ENCODE measurements around the gene NCOA6. TPM values are rescaled to one million over a fixed set of nuclear protein-coding genes. Genes with fewer than 3 reads are reported as not detected.

NCOA6 gene
- total RNA-seq = 31.0 and 31.9 TPM in 2 replicates
- 8.1 TPM for total RNA-seq (2013)
- 14.7 and 16.0 TPM in 2 replicates for polyA plus RNA-seq
- polyA minus RNA-seq = 7.9 and 13.0 TPM in 2 replicates

GRCh38 chr20:34825530-34826362 is at the start of gene NCOA6:
Gene NCOA6 (minus strand): TSS chr20:34825651. CDS start chr20:34782355, 43,296 bp downstream.
- ChIA-PET POLR2A (no interaction called here), CTCF (interaction anchor here (0.6 to 1.7 kb wide), 6 partner anchors 8 to 476 kb away, joined by 3 to 4 read pairs (median 3); partner anchors contain the start of gene ACSS2)
- H3K79me2 ChIP-seq (ENCODE audit: control insufficient read depth, insufficient read depth, low read length) = peaks cover 43% of the 10 kb centered on the region
- H3K4me2 ChIP-seq (replicated peaks; ENCODE audit: low read depth, low read length, poor library complexity, severe bottlenecking) = peak within 1 kb of the TSS; percentile 87
- peak within 1 kb of the TSS; percentile 94 for H3K4me3 Mint-ChIP-seq
- peak within 1 kb of the TSS; percentile 60 to 67 for H3K27ac ChIP-seq (ENCODE audit: low read length in 2 of 2)
- H2AFZ ChIP-seq (ENCODE audit: insufficient read depth, low read depth, low read length, poor library complexity, severe bottlenecking) = peak within 1 kb of the TSS; percentile 81
- intact Hi-C loops (cut with micrococcal nuclease) = loop anchor here (1.0 to 10.0 kb wide), 6 partner anchors 47 to 523 kb away; partner anchors contain the start of genes ACSS2, AHCY, GGT7 and GSS
- peaks cover 19 to 21% of the 10 kb centered on the region in 2 donors for H3K4me1 ChIP-seq (ENCODE audit: control insufficient read depth in 2 of 2, insufficient read depth in 2 of 2, low read length in 2 of 2)
- H4K20me1 ChIP-seq (ENCODE audit: control insufficient read depth, insufficient read depth, low read length, poor library complexity, severe bottlenecking) = peaks cover 24% of the 10 kb centered on the region
- WGBS (ENCODE audit: insufficient coverage) = 13% methylated on average over 23 of the region's 52 CpGs
- peak within 1 kb of the TSS; percentile 92 for H3K27ac Mint-ChIP-seq
- H3K4me1 Mint-ChIP-seq = peaks cover 31% of the 10 kb centered on the region
- H3K4me3 ChIP-seq (ENCODE audit: control extremely low read depth in 1 of 5, extremely low read depth in 1 of 5, insufficient read depth in 1 of 5, low read depth in 2 of 5, low read length in 4 of 5) = peak within 1 kb of the TSS; percentile 68 to 94 (median 82)
- H3K9me3 ChIP-seq (ENCODE audit: control extremely low read depth in 1 of 3, control insufficient read depth in 2 of 3, insufficient read depth in 1 of 3, low read length in 2 of 3) = no peaks in the 10 kb centered on the region
- H3K27me3 ChIP-seq (replicated peaks in 1 of 4; ENCODE audit: control extremely low read depth in 1 of 4, control insufficient read depth in 3 of 4, insufficient read depth in 4 of 4, low read length in 3 of 4) = no peaks in the 10 kb centered on the region
- DNase-seq (peak; percentile 88), ATAC-seq (ENCODE audit: low read depth) (peak; percentile 74)
- H3K9ac ChIP-seq (ENCODE audit: low read length) = peak within 1 kb of the TSS; percentile 68
- H3K27me3 Mint-ChIP-seq = peaks cover 3% of the 10 kb centered on the region
- H3K9me3 Mint-ChIP-seq (ENCODE audit: insufficient read depth) = no peaks in the 10 kb centered on the region
- TF ChIP-seq, protein P1, sequence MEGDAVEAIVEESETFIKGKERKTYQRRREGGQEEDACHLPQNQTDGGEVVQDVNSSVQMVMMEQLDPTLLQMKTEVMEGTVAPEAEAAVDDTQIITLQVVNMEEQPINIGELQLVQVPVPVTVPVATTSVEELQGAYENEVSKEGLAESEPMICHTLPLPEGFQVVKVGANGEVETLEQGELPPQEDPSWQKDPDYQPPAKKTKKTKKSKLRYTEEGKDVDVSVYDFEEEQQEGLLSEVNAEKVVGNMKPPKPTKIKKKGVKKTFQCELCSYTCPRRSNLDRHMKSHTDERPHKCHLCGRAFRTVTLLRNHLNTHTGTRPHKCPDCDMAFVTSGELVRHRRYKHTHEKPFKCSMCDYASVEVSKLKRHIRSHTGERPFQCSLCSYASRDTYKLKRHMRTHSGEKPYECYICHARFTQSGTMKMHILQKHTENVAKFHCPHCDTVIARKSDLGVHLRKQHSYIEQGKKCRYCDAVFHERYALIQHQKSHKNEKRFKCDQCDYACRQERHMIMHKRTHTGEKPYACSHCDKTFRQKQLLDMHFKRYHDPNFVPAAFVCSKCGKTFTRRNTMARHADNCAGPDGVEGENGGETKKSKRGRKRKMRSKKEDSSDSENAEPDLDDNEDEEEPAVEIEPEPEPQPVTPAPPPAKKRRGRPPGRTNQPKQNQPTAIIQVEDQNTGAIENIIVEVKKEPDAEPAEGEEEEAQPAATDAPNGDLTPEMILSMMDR (IDR thresholded peaks at IDR 0.05) = no peak
- TF ChIP-seq EZH2 (IDR thresholded peaks at IDR 0.05; ENCODE audit: borderline replicate concordance, insufficient read depth, low read depth, low read length, poor library complexity, severe bottlenecking) = no peak
- H3K36me3 ChIP-seq (replicated peaks in 1 of 2; ENCODE audit: control extremely low read depth in 1 of 2, control insufficient read depth in 1 of 2, extremely low read depth in 1 of 2, insufficient read depth in 2 of 2, low read length in 1 of 2) = no peaks in the 10 kb centered on the region

All from B cell (primary cell).